Measurements from ENCODE around the gene IL17REL. TPM values are rescaled to one million over a fixed set of nuclear protein-coding genes. Genes with fewer than 3 reads are reported as not detected.

Gene IL17REL
- total and polyA plus RNA-seq, 12 donors, result not detected

- intact Hi-C loops (cut with DNase I), result loop anchor here in 1 of 2 donors (10.0 kb wide), 1 partner anchor 267 kb away; no protein-coding TSS in a partner anchor
- Histone ChIP-seq H3K27me3 (no peaks in the 10 kb centered on the region), H3K9me3 (replicated peaks in 1 of 3) (no peaks in the 10 kb centered on the region), H3K4me3 (no peak overlapping the region), H3K36me3 (replicated peaks in 1 of 2) (no peaks in the 10 kb centered on the region), H3K27ac (no peak overlapping the region), H3K4me1 (replicated peaks in 1 of 2) (no peaks in the 10 kb centered on the region)
- TF ChIP-seq POLR2A (IDR thresholded peaks at IDR 0.05) (no peak), CTCF (IDR thresholded peaks at IDR 0.05) (no peak)
- WGBS, 4 donors, result 63 to 80% (median 75%) methylated on average over 2 to 24 of the region's 24 CpGs
- DNase-seq, result no peak
These were observed 19.7 kb upstream of the IL17REL start for GRCh38 chr22:50032109-50032871.

- intact Hi-C loops (cut with DNase I), result loop anchor here (2.0 to 10.0 kb wide), 2 partner anchors 103 to 267 kb away; no protein-coding TSS in a partner anchor
- no peak for DNase-seq
- Histone ChIP-seq H3K9me3 (replicated peaks in 1 of 3) (no peaks in the 10 kb centered on the region), H3K36me3 (replicated peaks in 1 of 2) (no peaks in the 10 kb centered on the region), H3K4me3 (no peak overlapping the region), H3K4me1 (replicated peaks in 1 of 2) (no peaks in the 10 kb centered on the region), H3K27ac (no peak overlapping the region), H3K27me3 (no peaks in the 10 kb centered on the region)
- 85 to 90% (median 89%) methylated on average over 6 to 49 of the region's 49 CpGs for WGBS, 4 donors
- TF ChIP-seq CTCF (IDR thresholded peaks at IDR 0.05), result no peak
- no peak for TF ChIP-seq POLR2A (IDR thresholded peaks at IDR 0.05)
These were observed 18.9 kb upstream of the IL17REL start for GRCh38 chr22:50031189-50032091.

GRCh38 chr22:50030297-50031188 is 18.0 kb upstream of the IL17REL start:
- intact Hi-C loops (cut with DNase I), result loop anchor here (2.0 to 10.0 kb wide), 2 partner anchors 102 to 266 kb away; no protein-coding TSS in a partner anchor
- no peak overlapping the region for H3K4me3 ChIP-seq
- 0 to 31% (median 16%) methylated on average over 4 to 52 of the region's 52 CpGs for WGBS, 4 donors

More at GRCh38 chr22:50030297-50031188, 18.0 kb upstream of the IL17REL start:
- no peak for TF ChIP-seq POLR2A (IDR thresholded peaks at IDR 0.05)
- TF ChIP-seq CTCF (IDR thresholded peaks at IDR 0.05), result peak; percentile 74 to 94 (median 88)
- Histone ChIP-seq H3K27ac (no peak overlapping the region), H3K4me1 (replicated peaks in 1 of 2) (no peaks in the 10 kb centered on the region), H3K9me3 (replicated peaks in 1 of 3) (no peaks in the 10 kb centered on the region), H3K27me3 (no peaks in the 10 kb centered on the region), H3K36me3 (replicated peaks in 1 of 2) (no peaks in the 10 kb centered on the region)
- DNase-seq, result peak; percentile 57 to 82 (median 76)

All from adrenal gland (tissue), 12 donors.